GM12875 (cell line): ENCODE results near the gene PGLYRP3.

Experiments used
- H3K4me3 ChIP-seq: one replicate; pipeline ENCODE4 v1.5.1; 2011; ENCODE audit warnings: low read depth, low read length, control low read depth
- TF ChIP-seq, protein P1 (sequence below): IDR thresholded peaks from 2 replicates; pipeline ENCODE4 v1.5.1; 2011; ENCODE audit warnings: low read depth, mild to moderate bottlenecking, control low read depth, inconsistent platforms, low read length, moderate library complexity, borderline replicate concordance; ENCODE audit not compliant: insufficient read depth

The PGLYRP3 gene

DNA sequence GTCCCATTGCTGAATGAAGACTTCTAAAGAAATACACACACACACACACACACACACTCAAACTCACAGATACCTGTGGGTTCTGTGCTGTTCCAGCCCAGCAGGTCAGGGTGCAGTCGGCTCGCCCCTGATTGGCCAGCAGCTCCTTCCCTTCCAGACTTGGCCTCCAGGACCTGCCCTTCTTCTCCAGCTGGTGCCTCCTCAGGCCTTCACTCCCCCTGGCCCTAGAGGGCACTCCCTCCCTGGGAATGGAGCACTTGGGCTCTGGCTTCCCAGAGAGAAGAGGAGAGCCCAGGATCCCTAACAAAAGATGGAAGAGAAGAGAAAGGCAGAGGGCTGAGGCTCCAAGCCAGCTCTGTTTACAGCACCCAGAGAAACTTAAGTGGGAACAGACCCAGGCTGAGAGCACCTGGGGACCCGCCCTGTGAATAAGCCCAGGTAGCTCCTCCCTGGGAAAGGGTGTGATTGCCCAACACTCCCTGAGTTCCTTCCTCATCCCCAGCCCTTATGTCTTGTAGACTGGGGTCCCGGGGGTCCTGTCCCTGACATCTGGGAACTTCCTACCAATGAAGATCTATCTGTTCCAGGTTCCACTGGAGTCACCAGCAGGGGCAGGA, at the start of gene PGLYRP3:
Gene PGLYRP3, minus strand, starts transcription at position 383 of the 617 bp plus-strand sequence. CDS start 2,287 bp downstream, outside the sequence.
- TF ChIP-seq, protein P1, sequence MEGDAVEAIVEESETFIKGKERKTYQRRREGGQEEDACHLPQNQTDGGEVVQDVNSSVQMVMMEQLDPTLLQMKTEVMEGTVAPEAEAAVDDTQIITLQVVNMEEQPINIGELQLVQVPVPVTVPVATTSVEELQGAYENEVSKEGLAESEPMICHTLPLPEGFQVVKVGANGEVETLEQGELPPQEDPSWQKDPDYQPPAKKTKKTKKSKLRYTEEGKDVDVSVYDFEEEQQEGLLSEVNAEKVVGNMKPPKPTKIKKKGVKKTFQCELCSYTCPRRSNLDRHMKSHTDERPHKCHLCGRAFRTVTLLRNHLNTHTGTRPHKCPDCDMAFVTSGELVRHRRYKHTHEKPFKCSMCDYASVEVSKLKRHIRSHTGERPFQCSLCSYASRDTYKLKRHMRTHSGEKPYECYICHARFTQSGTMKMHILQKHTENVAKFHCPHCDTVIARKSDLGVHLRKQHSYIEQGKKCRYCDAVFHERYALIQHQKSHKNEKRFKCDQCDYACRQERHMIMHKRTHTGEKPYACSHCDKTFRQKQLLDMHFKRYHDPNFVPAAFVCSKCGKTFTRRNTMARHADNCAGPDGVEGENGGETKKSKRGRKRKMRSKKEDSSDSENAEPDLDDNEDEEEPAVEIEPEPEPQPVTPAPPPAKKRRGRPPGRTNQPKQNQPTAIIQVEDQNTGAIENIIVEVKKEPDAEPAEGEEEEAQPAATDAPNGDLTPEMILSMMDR: no peak
- no peak within 1 kb of the TSS for H3K4me3 ChIP-seq

- TF ChIP-seq, protein P1: no peak
- H3K4me3 ChIP-seq: no peak overlapping the region
These were observed 49.5 kb upstream of the PGLYRP3 start for GRCh38 chr1:153362187-153362775.

DNA sequence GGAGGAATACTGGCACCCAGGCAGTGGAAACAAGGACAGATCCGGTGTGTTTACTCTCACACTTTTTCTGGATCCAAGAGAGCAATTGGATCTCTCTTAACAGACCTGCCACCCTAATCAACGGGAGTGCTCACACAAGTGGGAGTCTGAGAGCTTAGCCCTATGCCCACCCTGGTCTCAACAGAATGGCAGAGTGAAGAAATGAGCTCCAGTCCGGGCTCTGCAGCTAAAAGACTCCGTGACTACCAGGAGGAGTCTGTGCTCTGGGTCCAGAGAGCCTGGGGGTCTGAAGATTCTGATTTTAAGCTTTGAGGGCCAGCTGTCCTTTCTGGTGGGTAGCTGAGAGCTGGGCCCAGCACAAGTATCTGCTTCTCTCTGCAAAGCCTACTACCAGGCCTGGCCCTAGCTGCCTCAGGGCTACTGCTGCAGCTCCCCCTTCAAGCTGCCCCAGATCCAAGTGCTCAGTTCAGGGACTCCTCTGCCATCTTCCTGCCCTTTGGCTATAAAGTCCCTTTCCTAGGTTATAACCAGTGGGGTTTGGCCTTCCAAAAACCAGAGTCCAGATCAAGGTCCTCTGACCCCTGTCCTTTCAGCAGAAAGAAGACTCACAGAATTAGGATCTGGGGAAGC, 48.8 kb upstream of the PGLYRP3 start:
- TF ChIP-seq, protein P1: no peak
- H3K4me3 ChIP-seq: no peak overlapping the region

- TF ChIP-seq, protein P1: no peak
- no peak overlapping the region for H3K4me3 ChIP-seq
These were observed 48.1 kb upstream of the PGLYRP3 start for GRCh38 chr1:153360592-153361479.

DNA sequence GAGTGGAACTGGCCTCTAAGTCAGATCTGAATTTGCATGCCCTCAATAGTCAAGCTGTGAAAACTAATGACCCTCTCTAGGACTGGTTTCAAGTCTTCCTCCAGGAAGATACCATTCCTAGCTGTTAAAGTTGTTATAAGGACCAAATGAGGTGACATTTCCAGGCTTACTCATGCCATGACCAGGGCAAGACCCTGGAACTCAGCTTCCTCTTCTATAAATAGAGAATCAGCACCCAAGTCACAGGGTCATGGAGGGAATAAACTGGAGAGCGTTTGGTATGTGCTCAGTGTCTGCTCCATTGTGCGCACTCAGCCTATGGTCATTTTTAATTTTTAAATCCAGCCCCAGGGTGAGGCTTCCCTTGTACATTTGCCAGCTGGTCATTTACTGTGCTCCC, 47.4 kb upstream of the PGLYRP3 start:
- TF ChIP-seq, protein P1: no peak
- no peak overlapping the region for H3K4me3 ChIP-seq

DNA sequence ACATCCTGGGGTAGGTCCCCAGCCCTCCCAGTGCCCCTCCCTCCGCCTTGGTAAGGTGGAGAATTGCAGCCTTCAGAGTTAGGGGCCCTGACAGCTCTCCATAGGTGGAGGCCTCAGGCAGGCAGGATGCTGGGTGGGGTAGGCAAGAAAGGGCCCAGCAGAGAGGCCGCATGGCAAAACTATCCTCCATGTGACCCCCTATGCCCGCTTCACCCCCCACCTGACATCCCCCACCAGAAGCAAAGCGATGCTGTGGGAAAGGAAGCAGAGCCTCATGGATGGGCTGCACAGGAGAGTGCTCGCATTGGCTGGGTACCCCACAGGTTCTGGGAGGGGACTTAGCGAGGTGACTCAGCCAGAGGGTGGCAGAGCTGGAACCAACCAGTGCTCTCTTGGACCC, 46.5 kb upstream of the PGLYRP3 start:
- H3K4me3 ChIP-seq: no peak overlapping the region
- TF ChIP-seq, protein P1: no peak

GRCh38 chr1:153358691-153358975, 45.9 kb upstream of the PGLYRP3 start:
- H3K4me3 ChIP-seq: no peak overlapping the region
- TF ChIP-seq, protein P1: no peak
